NCI-H2196 treated with DMSO at 0.1 percent for 48 hours (cell line): ENCODE measurements around the gene ACTL8.

Experiments
- DNase-seq: peaks from one replicate; lab custom pipeline; 2025; ENCODE audit not compliant: unreplicated experiment; lab: John Stamatoyannopoulos, UW

ACTL8 gene

DNA sequence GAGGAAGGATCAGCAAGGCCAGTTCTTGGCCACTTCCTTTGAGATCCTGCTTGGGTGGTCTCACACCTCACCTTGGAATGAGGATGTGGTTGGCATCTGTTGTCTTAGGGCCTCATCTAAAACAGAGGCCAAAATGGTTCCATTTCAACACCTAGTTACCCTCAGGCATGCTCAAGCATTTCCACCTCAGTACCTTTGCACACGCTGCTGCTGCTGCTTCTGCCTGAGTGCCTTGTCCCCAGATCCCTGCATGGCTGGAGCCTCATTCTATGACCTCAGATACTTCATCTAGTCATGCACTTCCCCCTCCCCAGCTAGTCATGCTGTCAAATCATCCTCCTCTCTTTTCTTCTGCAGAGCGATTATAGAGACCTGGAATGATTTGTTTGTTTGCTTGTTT, 86.8 kb downstream of the ACTL8 start:
- DNase-seq, result no peak

DNA sequence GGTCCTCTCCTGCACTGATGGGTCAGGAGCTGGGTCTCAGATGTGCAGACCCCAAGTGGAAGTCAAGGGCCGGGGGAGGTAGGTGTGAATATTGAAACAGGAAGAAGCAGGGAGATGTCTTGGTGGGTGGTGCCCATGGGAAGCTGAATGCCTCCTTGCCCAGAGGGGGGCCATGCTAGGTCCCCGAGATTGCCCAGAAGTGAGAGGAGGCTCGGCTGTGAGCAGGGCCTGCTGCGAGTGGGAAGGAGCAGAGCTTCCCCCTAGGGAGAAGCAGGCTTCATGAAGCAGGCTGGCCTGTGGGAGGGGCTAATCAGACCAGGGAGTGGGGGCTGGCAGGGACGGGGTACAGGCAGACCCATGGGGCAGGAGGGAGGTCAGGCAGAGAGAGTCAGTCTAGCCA, 87.6 kb downstream of the ACTL8 start:
- no peak for DNase-seq

DNA sequence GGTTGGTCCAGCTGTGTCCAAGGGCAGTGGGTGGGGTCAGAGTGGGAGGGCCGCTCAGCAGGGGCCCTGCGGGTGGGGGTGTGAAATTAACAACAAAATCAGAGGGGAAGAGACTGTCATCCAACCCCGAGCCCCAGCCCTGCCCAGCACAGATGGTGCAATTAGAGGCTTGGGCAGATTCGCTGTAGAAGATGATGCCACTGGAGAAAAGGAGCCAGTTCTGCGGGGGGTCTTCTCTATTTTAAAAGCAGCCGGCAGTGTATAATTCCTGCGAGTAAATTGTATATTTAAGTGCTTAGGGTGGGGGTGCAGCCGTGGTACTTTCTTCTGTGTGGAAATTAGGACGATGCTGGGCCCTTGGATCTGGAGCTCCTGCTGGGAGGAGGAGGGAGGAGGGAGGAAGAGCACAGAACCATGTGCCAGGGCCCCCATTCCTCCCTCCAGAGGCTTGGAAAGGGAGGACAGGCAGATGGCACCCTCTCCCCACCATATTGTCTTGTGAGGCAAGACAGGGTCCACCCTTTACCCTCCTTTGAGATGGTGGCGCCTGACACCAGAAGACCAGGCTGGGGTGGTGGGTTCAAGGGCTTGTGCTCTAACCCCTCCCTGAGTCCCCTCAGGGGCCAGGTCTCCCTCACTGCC, 89.2 kb downstream of the ACTL8 start:
- DNase-seq, result no peak

GRCh38 chr1:17845583-17845982, 90.5 kb downstream of the ACTL8 start:
- DNase-seq, result no peak

GRCh38 chr1:17846341-17846740, 91.2 kb downstream of the ACTL8 start:
- no peak for DNase-seq

DNA sequence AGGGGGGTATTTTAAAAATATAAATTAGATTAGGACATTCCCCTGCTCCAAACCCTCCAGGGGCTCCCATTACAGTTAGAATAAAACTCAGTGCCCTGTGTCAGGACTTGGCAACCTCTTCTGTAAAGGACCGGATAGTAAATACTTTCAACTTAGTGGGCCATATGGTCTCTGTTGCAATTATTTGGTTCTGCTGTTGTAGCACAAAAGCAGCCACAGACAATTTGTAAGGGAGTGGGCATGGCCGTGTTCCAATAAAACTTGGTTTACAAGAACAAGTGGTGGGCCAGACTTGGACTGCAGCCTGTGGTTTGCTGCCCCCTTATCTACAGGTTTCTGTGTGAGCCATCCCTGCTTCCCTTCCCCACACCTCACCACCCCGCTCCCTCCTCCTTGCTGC, 92.0 kb downstream of the ACTL8 start:
- no peak for DNase-seq

DNA sequence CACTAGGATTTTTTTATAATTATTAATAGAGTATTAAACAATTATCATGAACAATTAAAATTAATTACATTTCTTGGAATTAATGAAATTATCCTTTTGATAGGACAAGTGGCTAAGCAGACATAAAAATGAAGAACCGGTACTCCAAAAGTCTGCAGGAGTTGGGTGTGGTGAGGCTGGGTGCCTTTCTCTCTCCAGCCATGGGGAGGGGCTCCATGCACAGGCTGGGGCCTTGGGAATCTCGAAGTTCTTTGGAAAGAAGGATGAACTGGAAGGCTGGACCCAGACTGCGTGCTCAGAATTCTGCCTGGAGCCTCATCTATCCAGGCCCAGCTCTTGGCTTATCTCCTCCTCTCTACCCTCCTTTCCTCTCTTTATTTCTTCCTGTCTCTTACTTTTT, 94.1 kb downstream of the ACTL8 start:
- DNase-seq, result no peak

DNA sequence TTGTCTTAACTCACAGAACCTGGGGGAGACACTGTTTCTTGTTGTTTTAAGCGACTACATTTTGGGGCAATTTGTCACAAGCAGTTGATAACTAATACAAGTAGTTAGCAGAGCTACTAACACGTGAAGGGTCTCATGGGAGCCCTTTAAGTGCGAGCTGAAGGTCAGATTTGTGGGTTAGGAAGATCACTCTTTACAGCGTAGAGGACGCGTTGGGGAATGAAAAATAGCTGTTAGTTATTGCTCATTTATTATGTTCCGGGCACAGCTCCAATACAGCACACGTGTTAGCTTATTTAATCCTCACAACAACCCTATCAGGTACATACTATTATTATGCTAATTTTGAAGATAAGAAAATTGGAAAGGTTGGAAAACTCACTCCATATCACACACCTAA, 95.9 kb downstream of the ACTL8 start:
- no peak for DNase-seq

- DNase-seq, result no peak
Measured at GRCh38 chr1:17852383-17852782, 97.2 kb downstream of the ACTL8 start.

GRCh38 chr1:17853241-17853935, 98.3 kb downstream of the ACTL8 start:
- DNase-seq, result no peak

GRCh38 chr1:17856496-17857108, 101.5 kb downstream of the ACTL8 start:
- DNase-seq, result no peak

- DNase-seq, result no peak
Measured at GRCh38 chr1:17857109-17857499, 102.0 kb downstream of the ACTL8 start.

- DNase-seq, result no peak
Measured at GRCh38 chr1:17857996-17858395, 102.9 kb downstream of the ACTL8 start.

- DNase-seq, result no peak
Measured at GRCh38 chr1:17860812-17861211, 105.7 kb downstream of the ACTL8 start.

DNA sequence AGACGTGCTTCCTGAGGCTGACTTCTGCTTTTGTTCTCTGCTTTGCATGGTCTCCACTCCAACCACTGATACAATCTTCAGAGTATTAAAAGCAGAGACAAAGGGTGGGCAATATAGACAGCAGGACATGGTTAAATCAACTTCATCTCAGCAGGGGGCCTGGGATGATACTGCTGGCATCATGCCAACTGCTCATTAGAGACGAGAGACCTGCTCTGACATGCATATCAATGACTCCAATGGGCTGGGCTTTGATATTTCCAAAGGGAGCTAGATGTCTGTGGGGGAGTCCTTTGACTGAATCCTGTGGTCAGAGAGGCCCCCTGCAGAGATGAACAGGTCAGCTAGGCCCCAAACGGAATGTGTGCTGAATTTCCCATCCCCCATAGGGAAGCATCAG, 106.6 kb downstream of the ACTL8 start:
- no peak for DNase-seq

GRCh38 chr1:17862121-17862520, 107.0 kb downstream of the ACTL8 start:
- no peak for DNase-seq

- no peak for DNase-seq
Measured at GRCh38 chr1:17865912-17866739, 111.0 kb downstream of the ACTL8 start.

DNA sequence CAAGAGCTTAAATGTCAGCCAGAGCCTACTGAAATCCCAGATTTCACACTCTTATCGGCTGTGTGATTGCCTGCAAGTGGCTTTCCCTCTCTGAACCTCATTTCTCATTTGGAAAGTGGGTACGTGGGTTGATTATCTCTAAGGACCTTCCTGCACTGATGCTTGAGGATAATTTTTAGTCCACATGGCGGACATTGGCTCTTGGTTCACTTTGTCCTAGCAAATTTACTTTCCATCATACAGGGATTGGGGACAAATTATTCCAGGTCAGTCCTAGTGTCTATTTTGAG, 111.6 kb downstream of the ACTL8 start:
- DNase-seq, result no peak

- DNase-seq, result no peak
Measured at GRCh38 chr1:17867470-17867869, 112.3 kb downstream of the ACTL8 start.

GRCh38 chr1:17869815-17870214, 114.7 kb downstream of the ACTL8 start:
- DNase-seq, result no peak

- DNase-seq, result no peak
Measured at GRCh38 chr1:17870679-17871078, 115.5 kb downstream of the ACTL8 start.
